Astrocyte of the spinal cord (primary cell): ENCODE data around the gene ZNF43.
"Not testable (repeated sequence)": the region's sequence is repeated elsewhere in the genome, so short reads cannot be mapped to it uniquely, and the experiment has no call there.

Experiments used
- DNase-seq: peaks from one replicate; pipeline ENCODE4 v3.0.0; 2011; ENCODE audit warnings: low read depth, low spot score
- H3K4me3 ChIP-seq: 2 replicates; pipeline ENCODE4 v1.5.1; 2011; ENCODE audit warnings: low read depth, mild to moderate bottlenecking, low read length, moderate library complexity
- CTCF ChIP-seq: IDR thresholded peaks from 2 replicates; pipeline ENCODE4 v1.5.1; 2012; ENCODE audit warnings: low read depth, mild to moderate bottlenecking, low read length, inconsistent platforms
- in situ Hi-C: cut with HindIII; loops from 2 replicates; pipeline ENCODE4 v1.10.0; 2017; ENCODE audit warnings: low sequenced_read_pairs

Gene ZNF43

GRCh38 chr19:21812448-21812847 lies 23.5 kb downstream of the ZNF43 start:
- TF ChIP-seq CTCF = no peak
- no peak overlapping the region for H3K4me3 ChIP-seq
- in situ Hi-C loops = no loop called here
- no peak for DNase-seq

GRCh38 chr19:21808400-21809000 lies 27.5 kb downstream of the ZNF43 start:
- H3K4me3 ChIP-seq, DNase-seq, in situ Hi-C loops: not testable (repeated sequence)

DNA sequence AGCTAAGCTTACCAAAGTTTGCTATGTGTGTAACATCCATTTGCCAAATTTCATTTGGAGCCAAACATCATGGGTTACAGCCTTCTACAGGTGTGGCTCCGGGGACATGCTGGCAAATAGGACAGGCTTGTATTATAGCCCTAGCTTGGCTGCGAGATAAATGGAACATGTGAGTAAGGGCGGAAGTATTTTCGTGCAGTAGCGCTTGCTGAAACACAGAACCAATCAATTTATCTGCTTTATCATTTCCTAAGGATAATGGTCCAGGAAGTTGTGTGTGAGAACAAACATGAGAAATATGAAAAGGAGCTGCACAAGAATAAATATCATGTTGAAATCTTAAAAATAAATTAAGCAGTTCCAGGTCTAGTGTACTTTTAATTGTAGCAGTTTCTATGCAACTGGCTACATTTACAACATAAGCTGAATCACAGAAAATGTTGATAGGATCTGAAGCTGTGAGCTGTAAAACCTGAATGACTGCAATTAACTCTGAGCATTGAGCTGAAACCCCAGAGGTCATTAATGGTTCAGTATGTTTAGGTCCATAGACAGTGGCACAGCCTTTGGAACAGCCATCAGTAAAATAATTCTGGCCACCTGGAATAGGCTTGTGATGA lies 46.4 kb downstream of the ZNF43 start:
- no peak overlapping the region for H3K4me3 ChIP-seq
- no peak for TF ChIP-seq CTCF
- in situ Hi-C loops = no loop called here
- no peak for DNase-seq

GRCh38 chr19:21786936-21787335 lies 49.0 kb downstream of the ZNF43 start:
- no peak for DNase-seq
- in situ Hi-C loops = no loop called here
- H3K4me3 ChIP-seq = no peak overlapping the region
- no peak for TF ChIP-seq CTCF

DNA sequence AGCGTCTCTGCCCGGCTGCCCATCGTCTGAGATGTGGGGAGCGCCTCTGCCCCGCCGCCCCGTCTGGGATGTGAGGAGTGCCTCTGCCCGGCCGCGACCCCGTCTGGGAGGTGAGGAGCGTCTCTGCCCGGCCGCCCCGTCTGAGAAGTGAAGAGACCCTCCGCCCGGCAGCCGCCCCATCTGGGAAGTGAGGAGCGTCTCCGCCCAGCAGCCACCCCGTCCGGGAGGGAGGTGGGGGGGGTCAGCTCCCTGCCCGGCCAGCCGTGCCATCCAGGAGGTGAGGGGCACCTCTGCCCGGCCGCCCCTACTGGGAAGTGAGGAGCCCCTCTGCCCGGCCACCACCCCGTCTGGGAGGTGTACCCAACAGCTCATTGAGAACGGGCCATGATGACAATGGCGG lies 60.2 kb downstream of the ZNF43 start:
- H3K4me3 ChIP-seq, in situ Hi-C loops, DNase-seq: not testable (repeated sequence)

DNA sequence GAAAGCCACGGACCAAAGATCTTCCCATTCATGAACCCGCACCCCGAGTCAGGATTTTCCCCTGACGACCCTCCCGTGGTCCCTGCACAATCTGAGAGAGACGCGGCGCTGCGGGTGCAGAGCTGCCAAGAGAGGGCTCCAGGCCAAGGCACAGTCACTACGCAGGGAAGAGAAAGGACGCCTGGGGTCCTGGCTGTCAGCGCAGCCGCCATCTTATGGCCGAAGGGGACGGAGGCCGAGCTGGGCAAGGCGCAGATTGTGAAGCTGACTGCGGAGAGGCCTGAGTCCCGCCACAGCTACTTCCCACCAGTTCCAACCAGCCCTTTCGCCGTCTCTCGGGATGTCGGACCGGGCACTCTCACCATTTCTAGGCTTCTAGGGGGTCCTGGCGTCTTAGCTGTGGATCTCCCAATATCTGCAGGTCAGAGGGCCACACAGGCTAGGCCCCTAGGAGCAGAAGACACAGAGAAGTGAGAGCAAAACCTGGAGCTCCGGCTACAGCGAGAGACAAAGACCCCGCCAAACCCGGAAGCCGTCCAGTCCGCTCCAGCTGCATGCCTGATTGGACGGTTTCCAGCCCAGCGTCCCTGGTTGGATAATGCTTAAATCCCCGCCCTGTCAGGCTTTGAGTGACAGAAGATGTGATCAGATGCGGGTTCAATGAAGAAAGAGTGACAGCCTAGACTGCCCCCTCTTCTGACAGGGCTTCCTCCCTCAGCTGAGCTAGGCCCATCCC lies 68.7 kb downstream of the ZNF43 start, which contains the start of gene ZNF100:
ZNF100 (minus strand) TSS at position 515 of the 736 bp plus-strand sequence; CDS start at position 365, 150 bp downstream.
- H3K4me3 ChIP-seq = peak within 1 kb of the TSS; percentile 83
- TF ChIP-seq CTCF = no peak
- in situ Hi-C loops = no loop called here
- DNase-seq = peak; percentile 92

GRCh38 chr19:21766705-21767064 lies 69.3 kb downstream of the ZNF43 start:
- DNase-seq, in situ Hi-C loops: not testable (repeated sequence)
- H3K4me3 ChIP-seq = peak overlapping the region; percentile 83

DNA sequence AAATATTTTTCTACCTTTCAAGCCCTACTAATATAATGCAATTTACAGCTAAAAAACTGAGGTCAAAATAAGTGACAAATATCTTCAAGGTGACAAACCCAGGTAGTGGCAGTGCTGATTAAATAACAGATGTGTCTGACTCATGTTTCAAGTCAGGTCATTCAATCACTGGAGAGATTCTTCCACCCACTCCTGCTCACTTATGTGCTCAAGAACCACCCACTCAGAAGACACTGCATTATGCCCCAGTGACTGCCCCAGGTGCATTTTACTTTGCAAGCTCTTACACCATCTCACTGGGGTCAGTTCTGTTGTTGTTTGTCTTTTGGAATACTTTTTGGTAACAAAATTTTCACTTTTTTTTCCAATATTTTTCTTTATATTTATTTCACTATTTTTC lies 70.8 kb downstream of the ZNF43 start:
- H3K4me3 ChIP-seq = no peak overlapping the region
- DNase-seq = no peak
- in situ Hi-C loops = no loop called here

DNA sequence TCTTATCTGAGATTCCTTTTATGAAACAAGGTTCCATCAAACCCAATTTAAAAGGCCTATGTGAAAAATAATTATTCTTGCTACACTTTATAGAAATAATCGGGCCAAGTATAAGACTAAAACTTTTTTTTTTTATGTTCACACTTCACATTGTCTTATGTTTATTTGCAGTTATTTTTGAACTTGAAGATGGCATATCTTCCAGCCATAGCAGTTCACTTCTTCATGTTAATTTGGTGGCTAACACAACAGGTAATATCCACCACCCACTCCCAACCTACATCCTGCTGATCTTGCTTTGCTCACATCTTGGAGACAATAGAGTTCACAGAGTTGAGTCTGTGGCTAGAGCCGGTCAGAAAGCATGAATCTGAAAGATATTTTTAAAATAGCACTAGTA lies 74.4 kb downstream of the ZNF43 start:
- in situ Hi-C loops, DNase-seq, H3K4me3 ChIP-seq: not testable (repeated sequence)

More for the DNA sequence above, 70.8 kb downstream of the ZNF43 start:
- TF ChIP-seq CTCF = no peak
